ENCODE results near the gene GLI2. TPM values are rescaled to one million over a fixed set of nuclear protein-coding genes. Genes with fewer than 3 reads are reported as not detected.

GLI2 gene
- total and polyA plus RNA-seq, 7 donors: 0.23 to 6.4 (median 2.1) TPM

DNA sequence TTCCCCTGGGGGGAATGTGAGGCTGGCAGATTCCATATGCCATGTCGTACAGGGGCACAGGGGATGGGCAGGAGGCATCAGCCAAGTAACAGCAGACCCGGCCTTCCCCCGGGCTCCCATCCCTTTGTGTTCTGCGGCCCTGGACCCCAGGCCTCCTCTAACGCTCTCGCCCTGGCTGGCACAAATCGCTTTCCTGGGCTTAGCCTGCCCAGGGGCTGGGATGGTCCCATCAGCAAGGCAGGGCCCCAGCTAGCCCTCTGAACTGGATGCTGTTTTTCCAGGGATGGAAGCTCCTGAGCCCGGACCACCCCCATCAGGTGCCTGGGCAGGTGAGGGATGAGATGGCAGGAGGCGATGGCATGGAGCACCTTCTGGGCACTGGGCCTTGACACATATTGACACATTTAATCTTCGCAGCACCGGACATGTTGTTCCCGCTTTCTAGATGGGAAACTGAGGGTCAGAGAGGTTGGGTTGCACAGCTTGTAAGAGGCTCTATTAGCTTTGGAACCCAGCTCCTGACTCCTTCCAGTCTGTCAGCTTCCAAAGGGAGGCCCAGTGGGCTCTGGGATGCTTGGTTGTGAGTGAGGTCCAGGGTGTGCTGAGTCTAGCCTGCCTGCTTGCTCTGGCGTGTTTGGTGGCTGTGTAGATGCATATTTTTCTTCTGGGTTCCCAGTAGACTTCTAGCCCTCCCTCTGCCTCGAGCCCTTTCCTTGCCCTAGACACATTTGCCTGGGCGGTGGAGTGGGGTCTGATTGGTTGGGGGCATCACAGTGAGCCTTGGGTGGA lies 40.3 kb downstream of the GLI2 start:
- 90 to 93% methylated on average over 15 of the region's 15 CpGs for WGBS, 2 donors
- no peaks in the 10 kb centered on the region for H3K27me3 ChIP-seq
- no peaks in the 10 kb centered on the region for H3K36me3 ChIP-seq
- intact Hi-C loops (cut with DNase I): no loop called here
- peaks cover 0 to 10% (median 9%) of the 10 kb centered on the region in 4 donors for H3K4me1 ChIP-seq
- H3K9me3 ChIP-seq: no peaks in the 10 kb centered on the region
- no peak overlapping the region for H3K4me3 ChIP-seq
- TF ChIP-seq EP300 (IDR thresholded peaks at IDR 0.05): no peak
- TF ChIP-seq POLR2A (IDR thresholded peaks at IDR 0.05): no peak
- no peak for TF ChIP-seq POLR2AphosphoS5 (IDR thresholded peaks at IDR 0.05)
- TF ChIP-seq, protein P1, sequence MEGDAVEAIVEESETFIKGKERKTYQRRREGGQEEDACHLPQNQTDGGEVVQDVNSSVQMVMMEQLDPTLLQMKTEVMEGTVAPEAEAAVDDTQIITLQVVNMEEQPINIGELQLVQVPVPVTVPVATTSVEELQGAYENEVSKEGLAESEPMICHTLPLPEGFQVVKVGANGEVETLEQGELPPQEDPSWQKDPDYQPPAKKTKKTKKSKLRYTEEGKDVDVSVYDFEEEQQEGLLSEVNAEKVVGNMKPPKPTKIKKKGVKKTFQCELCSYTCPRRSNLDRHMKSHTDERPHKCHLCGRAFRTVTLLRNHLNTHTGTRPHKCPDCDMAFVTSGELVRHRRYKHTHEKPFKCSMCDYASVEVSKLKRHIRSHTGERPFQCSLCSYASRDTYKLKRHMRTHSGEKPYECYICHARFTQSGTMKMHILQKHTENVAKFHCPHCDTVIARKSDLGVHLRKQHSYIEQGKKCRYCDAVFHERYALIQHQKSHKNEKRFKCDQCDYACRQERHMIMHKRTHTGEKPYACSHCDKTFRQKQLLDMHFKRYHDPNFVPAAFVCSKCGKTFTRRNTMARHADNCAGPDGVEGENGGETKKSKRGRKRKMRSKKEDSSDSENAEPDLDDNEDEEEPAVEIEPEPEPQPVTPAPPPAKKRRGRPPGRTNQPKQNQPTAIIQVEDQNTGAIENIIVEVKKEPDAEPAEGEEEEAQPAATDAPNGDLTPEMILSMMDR (IDR thresholded peaks at IDR 0.05): no peak
- H3K27ac ChIP-seq: no peak overlapping the region
- DNase-seq: no peak

DNA sequence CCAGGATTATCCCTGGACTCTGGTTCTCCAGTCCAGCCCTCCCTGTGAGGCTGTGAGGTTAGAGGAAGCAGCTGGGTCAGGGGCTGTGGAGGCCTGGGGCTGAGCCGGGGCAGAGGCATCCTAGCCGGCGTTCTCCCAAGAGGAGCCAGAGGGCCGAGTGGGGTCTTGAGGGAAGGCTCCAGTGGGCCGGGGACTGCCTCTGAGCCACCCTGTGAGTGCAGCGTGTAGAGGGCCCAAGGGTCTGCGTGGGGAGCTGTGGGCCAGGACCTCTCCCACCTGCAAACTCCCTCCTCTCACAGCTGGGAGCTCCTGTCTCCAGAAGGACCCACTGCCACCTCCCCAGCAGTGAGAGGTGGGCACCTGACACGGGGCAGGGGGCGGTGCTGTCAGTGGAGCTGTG lies 41.0 kb downstream of the GLI2 start:
- H3K4me1 ChIP-seq: peaks cover 0 to 3% (median 3%) of the 10 kb centered on the region in 4 donors
- no peak overlapping the region for H3K4me3 ChIP-seq
- H3K36me3 ChIP-seq: no peaks in the 10 kb centered on the region
- H3K9me3 ChIP-seq: no peaks in the 10 kb centered on the region
- H3K27me3 ChIP-seq: no peaks in the 10 kb centered on the region
- intact Hi-C loops (cut with DNase I): no loop called here
- H3K27ac ChIP-seq: no peak overlapping the region
- WGBS, 2 donors: 86 to 88% methylated on average over 9 of the region's 9 CpGs
- no peak for TF ChIP-seq EP300 (IDR thresholded peaks at IDR 0.05)
- TF ChIP-seq, protein P1 (IDR thresholded peaks at IDR 0.05): no peak
- no peak for TF ChIP-seq POLR2A (IDR thresholded peaks at IDR 0.05)
- TF ChIP-seq POLR2AphosphoS5 (IDR thresholded peaks at IDR 0.05): no peak
- no peak for DNase-seq

DNA sequence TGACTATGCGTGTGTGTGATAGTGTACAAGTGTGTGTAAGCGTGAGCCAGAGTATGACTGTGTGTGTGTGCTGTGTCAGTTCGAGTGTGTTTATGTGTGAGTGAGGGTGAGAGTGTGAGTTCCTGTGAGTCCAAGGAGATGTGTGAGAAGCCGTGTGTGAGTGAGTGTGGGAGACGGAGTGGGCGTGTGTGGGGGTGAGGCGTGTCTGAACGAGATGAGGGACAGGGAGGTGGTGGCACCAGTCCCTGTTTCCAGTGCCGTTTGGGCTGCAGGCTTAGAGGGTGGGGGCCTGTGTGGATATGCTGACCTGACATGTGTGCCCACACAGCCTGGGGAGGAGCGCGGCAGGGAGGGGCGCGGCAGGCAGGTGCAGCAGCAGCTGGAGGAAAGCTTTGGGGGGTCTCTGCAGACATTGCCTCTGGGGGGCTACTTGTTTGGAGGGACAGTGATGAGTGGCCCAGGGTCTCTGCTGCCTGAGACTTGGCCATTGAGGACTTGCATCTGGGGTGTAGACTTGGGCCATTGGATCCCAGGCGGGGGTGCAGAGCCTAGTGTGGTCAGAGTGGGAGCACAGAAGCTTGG lies 41.6 kb downstream of the GLI2 start:
- intact Hi-C loops (cut with DNase I): no loop called here
- Histone ChIP-seq H3K27ac (no peak overlapping the region), H3K27me3 (no peaks in the 10 kb centered on the region), H3K4me1 (no peaks in the 10 kb centered on the region), H3K36me3 (no peaks in the 10 kb centered on the region), H3K9me3 (no peaks in the 10 kb centered on the region), H3K4me3 (no peak overlapping the region)
- TF ChIP-seq, protein P1 (IDR thresholded peaks at IDR 0.05): no peak
- TF ChIP-seq POLR2A (IDR thresholded peaks at IDR 0.05) (no peak), EP300 (IDR thresholded peaks at IDR 0.05) (no peak), POLR2AphosphoS5 (IDR thresholded peaks at IDR 0.05) (no peak)
- DNase-seq: no peak
- 68 to 84% methylated on average over 14 of the region's 14 CpGs for WGBS, 2 donors

DNA sequence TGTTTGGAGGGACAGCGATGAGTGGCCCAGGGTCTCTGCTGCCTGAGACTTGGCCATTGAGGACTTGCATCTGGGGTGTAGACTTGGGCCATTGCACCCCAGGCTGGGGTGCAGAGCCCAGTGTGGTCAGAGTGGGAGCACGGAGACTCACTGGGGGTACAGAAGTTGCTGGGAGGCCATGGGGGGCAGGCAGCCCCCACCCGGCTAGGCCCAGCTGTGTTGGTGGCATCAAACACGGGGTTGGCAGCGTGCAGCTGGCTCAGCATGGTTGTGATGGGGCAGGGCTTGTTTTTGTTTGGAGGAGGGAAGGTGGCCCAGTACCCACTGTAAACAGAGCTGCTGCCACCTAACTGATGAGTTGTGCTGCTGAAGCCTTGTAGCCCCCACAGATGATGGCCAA lies 42.1 kb downstream of the GLI2 start:
- Histone ChIP-seq H3K36me3 (no peaks in the 10 kb centered on the region), H3K4me3 (no peak overlapping the region), H3K27me3 (no peaks in the 10 kb centered on the region), H3K9me3 (no peaks in the 10 kb centered on the region), H3K27ac (no peak overlapping the region), H3K4me1 (peaks cover 0 to 2% (median under 1%) of the 10 kb centered on the region in 4 donors)
- WGBS, 2 donors: 90 to 93% methylated on average over 5 of the region's 5 CpGs
- no peak for DNase-seq
- intact Hi-C loops (cut with DNase I): no loop called here
- TF ChIP-seq, protein P1 (IDR thresholded peaks at IDR 0.05): no peak
- TF ChIP-seq EP300 (IDR thresholded peaks at IDR 0.05) (no peak), POLR2AphosphoS5 (IDR thresholded peaks at IDR 0.05) (no peak), POLR2A (IDR thresholded peaks at IDR 0.05) (no peak)
